ENCODE data around the gene CPLX3. TPM values are rescaled to one million over a fixed set of nuclear protein-coding genes. Genes with fewer than 3 reads are reported as not detected.

Gene CPLX3
- total RNA-seq, 6 donors from 2014 or later: not detected

DNA sequence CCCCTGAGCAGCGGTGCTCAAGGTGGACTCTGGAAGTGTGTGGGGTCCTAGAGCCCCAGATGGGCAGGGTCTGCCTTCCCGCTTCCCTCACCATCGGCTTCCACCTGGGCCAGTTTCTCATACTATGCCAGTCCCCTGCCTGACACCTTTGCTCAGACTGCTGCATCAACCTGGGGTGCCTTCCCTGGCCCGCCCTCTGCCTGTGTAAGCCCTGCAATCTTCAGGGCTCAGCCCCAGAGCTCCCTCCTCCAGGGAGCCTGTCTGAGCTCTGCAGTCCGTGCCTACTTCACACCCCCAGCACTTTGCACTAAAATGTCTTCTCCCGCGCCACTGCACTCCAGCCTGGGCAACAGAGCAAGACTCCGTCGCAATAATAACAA, 31.5 kb upstream of the CPLX3 start:
- H3K9me3 ChIP-seq: no peaks in the 10 kb centered on the region
- TF ChIP-seq POLR2AphosphoS5 (IDR thresholded peaks at IDR 0.05): no peak
- TF ChIP-seq, protein P1, sequence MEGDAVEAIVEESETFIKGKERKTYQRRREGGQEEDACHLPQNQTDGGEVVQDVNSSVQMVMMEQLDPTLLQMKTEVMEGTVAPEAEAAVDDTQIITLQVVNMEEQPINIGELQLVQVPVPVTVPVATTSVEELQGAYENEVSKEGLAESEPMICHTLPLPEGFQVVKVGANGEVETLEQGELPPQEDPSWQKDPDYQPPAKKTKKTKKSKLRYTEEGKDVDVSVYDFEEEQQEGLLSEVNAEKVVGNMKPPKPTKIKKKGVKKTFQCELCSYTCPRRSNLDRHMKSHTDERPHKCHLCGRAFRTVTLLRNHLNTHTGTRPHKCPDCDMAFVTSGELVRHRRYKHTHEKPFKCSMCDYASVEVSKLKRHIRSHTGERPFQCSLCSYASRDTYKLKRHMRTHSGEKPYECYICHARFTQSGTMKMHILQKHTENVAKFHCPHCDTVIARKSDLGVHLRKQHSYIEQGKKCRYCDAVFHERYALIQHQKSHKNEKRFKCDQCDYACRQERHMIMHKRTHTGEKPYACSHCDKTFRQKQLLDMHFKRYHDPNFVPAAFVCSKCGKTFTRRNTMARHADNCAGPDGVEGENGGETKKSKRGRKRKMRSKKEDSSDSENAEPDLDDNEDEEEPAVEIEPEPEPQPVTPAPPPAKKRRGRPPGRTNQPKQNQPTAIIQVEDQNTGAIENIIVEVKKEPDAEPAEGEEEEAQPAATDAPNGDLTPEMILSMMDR (IDR thresholded peaks at IDR 0.05): no peak
- no peak for TF ChIP-seq POLR2A (IDR thresholded peaks at IDR 0.05)
- no peak for TF ChIP-seq EP300 (IDR thresholded peaks at IDR 0.05)
- H3K27ac ChIP-seq: peak overlapping the region in 1 of 4 donors; percentile 98
- ATAC-seq (ENCODE audit: low FRiP score in 2 of 2): no peak
- peaks cover 0 to 22% (median 16%) of the 10 kb centered on the region in 4 donors for H3K36me3 ChIP-seq
- no peak overlapping the region for H3K4me3 ChIP-seq
- WGBS, 2 donors: 86 to 90% methylated on average over 7 to 8 of the region's 9 CpGs
- no peak for DNase-seq
- H3K27me3 ChIP-seq: no peaks in the 10 kb centered on the region
- peaks cover 40 to 68% (median 45%) of the 10 kb centered on the region in 4 donors for H3K4me1 ChIP-seq

DNA sequence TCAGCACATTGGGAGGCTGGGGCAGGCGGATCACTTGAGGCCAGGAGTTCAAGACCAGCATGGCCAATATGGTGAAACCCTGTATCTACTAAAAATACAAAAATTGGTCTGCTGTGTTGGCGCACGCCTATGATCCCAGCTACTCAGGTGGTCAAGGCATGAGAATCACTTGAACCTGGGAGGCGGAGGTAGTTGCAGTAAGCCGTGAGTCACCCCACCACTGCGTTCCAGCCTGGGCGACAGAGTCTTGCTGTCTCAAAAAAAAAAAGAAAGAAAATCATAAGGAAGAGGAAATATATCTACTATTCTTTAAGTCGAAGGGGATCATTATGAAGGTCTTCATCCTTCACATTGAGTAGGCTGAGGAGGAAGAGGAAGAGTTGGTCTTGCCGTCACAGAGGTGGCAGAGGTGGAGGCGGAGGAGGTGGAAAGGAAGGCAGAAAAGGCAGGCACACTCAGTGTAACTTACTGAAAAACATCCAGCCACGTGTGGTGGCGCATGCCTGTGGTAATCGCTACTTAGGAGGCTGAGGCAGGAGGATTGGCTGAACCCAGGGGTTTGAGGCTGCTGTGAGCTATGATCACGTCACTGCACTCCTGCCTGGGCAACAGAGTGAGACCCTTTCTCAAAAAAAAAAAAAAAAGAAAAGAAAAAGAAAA, 30.3 kb upstream of the CPLX3 start:
- Histone ChIP-seq H3K27ac (no peak overlapping the region), H3K36me3 (peaks cover 0 to 33% (median 24%) of the 10 kb centered on the region in 4 donors), H3K4me3 (no peak overlapping the region), H3K27me3 (no peaks in the 10 kb centered on the region), H3K9me3 (no peaks in the 10 kb centered on the region), H3K4me1 (peaks cover 30 to 65% (median 40%) of the 10 kb centered on the region in 4 donors)
- 83 to 91% methylated on average over 14 of the region's 14 CpGs for WGBS, 2 donors
- TF ChIP-seq POLR2AphosphoS5 (IDR thresholded peaks at IDR 0.05) (no peak), POLR2A (IDR thresholded peaks at IDR 0.05) (no peak), EP300 (IDR thresholded peaks at IDR 0.05) (no peak)
- TF ChIP-seq, protein P1 (IDR thresholded peaks at IDR 0.05): no peak
- DNase-seq (no peak), ATAC-seq (ENCODE audit: low FRiP score in 2 of 2) (no peak)

DNA sequence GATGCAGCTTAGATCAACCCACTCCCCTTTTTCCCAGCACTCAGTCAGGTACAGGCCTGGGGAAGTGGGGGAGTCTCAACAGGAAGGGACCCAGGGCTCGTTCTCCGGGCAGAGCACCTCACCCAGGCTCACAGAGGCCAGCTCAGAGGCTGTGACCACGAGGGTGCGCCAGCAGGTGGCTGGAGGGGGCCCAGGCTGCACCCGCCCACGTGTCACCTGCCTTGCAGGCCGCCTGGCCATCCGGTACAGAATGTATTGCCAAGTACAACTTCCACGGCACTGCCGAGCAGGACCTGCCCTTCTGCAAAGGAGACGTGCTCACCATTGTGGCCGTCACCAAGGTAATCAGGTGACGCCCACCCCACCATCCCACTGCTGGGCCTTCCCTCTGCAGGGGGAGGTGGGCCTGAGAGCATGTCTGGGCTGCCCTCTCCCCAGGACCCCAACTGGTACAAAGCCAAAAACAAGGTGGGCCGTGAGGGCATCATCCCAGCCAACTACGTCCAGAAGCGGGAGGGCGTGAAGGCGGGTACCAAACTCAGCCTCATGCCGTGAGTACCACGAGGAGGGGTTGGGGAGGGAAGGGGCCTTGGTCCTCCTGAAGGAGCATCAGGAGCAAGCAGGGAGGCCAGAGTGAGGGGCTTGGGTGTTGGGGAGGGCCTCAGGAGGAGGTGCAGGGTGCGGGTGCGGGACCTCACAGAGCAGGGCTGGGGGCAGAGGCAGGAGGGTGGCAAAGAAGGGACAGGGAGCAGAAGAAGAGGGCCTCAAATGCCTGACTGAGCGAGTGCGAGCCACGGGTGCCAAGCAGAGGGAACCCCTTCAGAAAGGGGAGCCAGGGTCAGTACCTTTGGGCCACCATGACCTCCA, 27.8 kb upstream of the CPLX3 start:
- DNase-seq (peak in 1 of 2 donors; percentile 81), ATAC-seq (ENCODE audit: low FRiP score in 2 of 2) (no peak)
- H3K27me3 ChIP-seq: no peaks in the 10 kb centered on the region
- H3K4me3 ChIP-seq: no peak overlapping the region
- H3K27ac ChIP-seq: peak overlapping the region in 3 of 4 donors; percentile 53 to 80 (median 68)
- H3K4me1 ChIP-seq: peaks cover 8 to 40% (median 16%) of the 10 kb centered on the region in 4 donors
- 86% methylated on average over 21 to 23 of the region's 25 CpGs for WGBS, 2 donors
- TF ChIP-seq, protein P1 (IDR thresholded peaks at IDR 0.05): no peak
- no peak for TF ChIP-seq POLR2AphosphoS5 (IDR thresholded peaks at IDR 0.05)
- no peak for TF ChIP-seq POLR2A (IDR thresholded peaks at IDR 0.05)
- no peak for TF ChIP-seq EP300 (IDR thresholded peaks at IDR 0.05)
- H3K36me3 ChIP-seq: peaks cover 11 to 58% (median 50%) of the 10 kb centered on the region in 4 donors
- H3K9me3 ChIP-seq: no peaks in the 10 kb centered on the region

DNA sequence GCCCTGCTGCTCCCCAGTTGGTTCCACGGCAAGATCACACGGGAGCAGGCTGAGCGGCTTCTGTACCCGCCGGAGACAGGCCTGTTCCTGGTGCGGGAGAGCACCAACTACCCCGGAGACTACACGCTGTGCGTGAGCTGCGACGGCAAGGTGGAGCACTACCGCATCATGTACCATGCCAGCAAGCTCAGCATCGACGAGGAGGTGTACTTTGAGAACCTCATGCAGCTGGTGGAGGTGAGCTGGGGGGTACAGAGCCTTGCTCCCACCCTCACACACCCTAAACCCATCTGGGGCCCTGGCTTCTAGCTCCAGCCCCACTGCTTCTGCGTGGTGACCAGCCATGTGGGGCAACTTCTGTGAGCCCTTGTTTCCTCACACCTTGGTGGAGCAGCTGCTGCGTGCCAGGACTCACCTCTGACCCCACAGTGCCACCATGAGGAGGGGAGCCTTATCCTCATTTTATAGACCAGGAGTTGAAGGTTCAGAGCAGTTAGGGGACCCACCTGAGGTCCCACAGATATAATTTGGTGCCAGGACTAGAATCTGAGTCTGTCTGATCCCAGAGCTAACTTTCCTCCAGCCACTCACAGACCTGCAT, 27.1 kb upstream of the CPLX3 start:
- 80 to 90% methylated on average over 5 to 16 of the region's 16 CpGs for WGBS, 2 donors
- ATAC-seq (ENCODE audit: low FRiP score in 2 of 2) (no peak), DNase-seq (no peak)
- Histone ChIP-seq H3K27ac (peak overlapping the region; percentile 46 to 80 (median 60)), H3K4me1 (peaks cover 6 to 33% (median 13%) of the 10 kb centered on the region in 4 donors), H3K27me3 (no peaks in the 10 kb centered on the region), H3K4me3 (no peak overlapping the region), H3K36me3 (peaks cover 11 to 65% (median 54%) of the 10 kb centered on the region in 4 donors), H3K9me3 (no peaks in the 10 kb centered on the region)
- TF ChIP-seq, protein P1 (IDR thresholded peaks at IDR 0.05): no peak
- no peak for TF ChIP-seq EP300 (IDR thresholded peaks at IDR 0.05)
- no peak for TF ChIP-seq POLR2A (IDR thresholded peaks at IDR 0.05)
- no peak for TF ChIP-seq POLR2AphosphoS5 (IDR thresholded peaks at IDR 0.05)

All from upper lobe of left lung (tissue), 6 donors.